ENCODE data around the gene RASGRF2.
A peak's percentile ranks its signal among the peaks of the same experiment; 100 is the strongest.

DNA sequence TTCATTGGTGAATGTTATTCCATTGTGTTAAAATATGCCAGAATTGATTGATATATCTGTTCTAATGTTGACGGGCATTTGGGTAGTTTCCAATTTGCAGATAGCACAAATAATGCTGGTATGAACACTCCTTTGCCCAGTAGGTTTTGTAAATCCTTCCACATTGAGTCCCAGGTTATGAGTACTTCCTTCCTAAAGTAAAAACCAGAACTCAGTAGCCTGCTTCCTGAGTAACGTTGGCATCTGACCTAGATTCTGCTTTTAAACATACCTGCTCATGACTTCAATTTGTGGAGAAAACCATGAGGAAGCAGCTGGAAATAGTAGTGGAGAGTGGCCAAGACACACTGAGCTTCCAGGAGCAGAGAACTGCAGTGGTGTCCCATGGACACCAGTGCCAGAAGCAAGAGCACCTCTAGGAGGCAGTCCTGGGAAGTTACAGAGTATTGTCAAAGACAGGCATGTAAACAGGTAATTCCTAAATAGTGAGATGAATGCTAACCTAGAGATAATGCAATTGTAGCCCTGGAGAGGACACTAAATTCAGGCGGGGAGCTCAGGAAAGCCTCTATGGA is 24.3 kb upstream of the RASGRF2 start:
- TF ChIP-seq, protein P1, sequence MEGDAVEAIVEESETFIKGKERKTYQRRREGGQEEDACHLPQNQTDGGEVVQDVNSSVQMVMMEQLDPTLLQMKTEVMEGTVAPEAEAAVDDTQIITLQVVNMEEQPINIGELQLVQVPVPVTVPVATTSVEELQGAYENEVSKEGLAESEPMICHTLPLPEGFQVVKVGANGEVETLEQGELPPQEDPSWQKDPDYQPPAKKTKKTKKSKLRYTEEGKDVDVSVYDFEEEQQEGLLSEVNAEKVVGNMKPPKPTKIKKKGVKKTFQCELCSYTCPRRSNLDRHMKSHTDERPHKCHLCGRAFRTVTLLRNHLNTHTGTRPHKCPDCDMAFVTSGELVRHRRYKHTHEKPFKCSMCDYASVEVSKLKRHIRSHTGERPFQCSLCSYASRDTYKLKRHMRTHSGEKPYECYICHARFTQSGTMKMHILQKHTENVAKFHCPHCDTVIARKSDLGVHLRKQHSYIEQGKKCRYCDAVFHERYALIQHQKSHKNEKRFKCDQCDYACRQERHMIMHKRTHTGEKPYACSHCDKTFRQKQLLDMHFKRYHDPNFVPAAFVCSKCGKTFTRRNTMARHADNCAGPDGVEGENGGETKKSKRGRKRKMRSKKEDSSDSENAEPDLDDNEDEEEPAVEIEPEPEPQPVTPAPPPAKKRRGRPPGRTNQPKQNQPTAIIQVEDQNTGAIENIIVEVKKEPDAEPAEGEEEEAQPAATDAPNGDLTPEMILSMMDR (IDR thresholded peaks at IDR 0.05), result peak in 1 of 12 donors; percentile 10
- no peak for TF ChIP-seq POLR2A (IDR thresholded peaks at IDR 0.05)
